Islet of Langerhans (tissue), 1 donor: ENCODE data around the gene ANKRD39.
"Not testable (repeated sequence)": the region's sequence is repeated elsewhere in the genome, so short reads cannot be mapped to it uniquely, and the experiment has no call there.

ENCODE experiments used
- FAIRE-seq: peaks from one replicate; lab custom pipeline; 2011; peaks lifted over from hg19 to GRCh38; lab: Jason Lieb, UNC

The ANKRD39 gene

GRCh38 chr2:96870626-96871255 is 12.9 kb upstream of the ANKRD39 start:
- no peak for FAIRE-seq

DNA sequence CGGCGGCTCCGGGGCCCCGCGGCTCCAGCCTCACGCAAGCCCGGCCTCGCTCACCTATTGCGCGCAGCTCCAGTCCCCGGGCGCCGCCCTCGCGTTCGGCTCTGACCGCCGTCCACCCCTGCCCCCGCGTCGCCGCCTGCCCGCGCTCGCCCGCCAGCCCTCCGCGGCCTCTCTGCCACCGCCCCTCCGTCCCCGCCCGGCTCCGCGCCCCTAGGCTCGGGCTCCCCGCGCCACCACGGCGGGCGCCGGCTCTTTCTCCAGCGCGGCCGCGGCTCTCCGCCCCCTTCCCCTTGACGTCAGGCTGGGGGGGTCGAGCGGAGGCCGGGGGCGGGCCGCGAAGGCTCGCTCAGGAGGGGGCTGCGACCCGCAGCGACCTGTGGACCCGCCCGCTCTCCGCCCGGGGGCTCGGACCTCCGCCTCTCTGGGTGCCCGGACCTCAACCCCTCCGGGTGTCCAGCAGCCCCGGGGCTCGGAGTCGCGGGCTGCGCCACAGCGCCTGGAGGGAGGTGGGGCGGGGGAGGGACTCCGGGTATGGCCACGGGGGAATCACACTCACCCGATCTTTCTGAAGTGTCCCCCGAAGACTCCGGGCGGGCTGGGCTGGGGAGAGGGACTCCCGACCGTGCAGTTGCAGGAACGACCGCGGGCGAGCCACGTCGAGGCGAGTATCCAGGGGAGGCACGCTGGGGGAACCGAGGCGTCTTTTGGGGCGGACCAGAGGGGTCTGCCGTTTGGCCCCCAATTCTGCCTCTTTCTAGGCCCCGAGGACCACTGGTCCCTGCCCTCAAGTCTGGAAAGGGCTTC is 12.2 kb upstream of the ANKRD39 start, which contains the start of gene SEMA4C:
Gene SEMA4C, minus strand, starts transcription at position 259 of the 804 bp plus-strand sequence. CDS start 2,194 bp downstream, outside the sequence.
- no peak for FAIRE-seq

GRCh38 chr2:96869281-96869821 is 11.5 kb upstream of the ANKRD39 start:
- no peak for FAIRE-seq

- no peak for FAIRE-seq
These were observed 10.9 kb upstream of the ANKRD39 start for GRCh38 chr2:96868555-96869280.

DNA sequence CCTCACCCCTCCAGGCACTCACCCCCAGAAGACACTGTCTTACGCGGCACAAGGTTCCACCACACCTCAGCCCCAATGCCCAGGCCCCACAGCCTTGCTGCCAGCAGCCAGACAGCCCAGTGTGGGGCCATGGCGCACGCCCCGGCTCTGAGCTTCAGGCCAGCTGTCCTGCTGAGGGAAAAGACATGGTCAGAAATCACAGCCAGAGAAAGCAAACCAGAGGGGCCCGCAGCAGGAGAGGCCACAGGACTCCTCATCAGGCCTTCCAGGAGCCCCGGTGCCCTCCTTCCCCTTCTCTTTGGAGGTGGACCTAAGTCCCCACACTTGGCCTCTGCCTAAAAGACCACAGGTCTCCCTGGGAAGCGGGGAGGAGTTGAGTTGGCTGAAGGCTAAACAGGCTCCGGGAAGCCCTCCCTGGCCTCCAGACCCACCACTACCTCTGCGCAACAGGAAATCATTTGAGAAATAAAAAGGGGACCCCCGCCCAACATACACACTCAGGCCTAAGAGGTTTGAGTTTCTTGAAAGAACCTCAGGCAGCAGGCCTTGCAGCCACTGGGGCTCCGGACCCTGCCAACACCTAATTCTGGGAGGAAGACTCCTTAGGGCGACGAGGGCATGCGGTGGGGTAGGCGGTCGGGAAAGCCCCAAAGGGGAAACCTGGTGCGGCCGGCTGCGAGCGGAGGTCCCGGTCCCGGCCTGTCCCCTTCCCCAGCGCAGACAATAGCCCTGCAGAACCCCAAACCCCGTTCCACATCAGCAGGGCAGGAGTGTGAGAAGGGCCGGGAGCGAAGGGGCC is 10.1 kb upstream of the ANKRD39 start:
- no peak for FAIRE-seq

DNA sequence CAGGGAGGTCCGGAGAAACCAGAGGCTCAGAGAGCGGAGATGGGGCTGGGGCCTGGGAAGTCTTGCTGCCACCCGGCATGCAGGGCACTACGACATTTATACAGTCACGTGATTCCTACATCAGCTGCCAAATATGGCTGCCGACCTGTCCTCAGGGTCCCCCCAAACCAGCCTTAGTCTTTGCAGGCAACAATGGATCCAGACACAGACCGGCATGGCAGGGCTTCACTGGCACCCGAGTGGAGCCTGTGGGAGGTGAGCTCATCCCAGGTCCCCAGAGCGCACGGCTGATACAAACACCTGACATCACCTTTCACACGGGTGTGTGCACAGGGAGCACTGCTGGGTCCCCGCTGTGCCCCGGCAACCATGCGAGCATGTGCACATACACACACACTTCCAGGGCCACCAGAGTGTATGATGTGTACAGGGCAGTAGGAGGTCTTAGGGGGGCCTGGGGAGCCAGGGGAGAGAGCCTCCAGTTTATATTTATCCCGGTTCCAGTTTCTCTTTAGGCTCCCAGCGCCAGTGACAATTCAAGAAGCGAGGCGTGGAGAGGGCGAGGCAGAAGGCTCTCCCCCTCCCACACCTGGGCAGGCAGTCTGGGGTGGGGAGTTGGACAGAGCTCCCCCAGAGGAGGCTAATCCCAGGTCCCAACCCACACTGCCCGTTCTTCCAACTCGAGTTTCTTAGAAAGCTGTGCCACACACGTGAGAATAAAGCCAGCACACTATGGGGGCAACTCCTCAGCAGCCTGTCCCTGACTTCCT is 9.4 kb upstream of the ANKRD39 start:
- FAIRE-seq = no peak

- no peak for FAIRE-seq
These were observed 8.8 kb upstream of the ANKRD39 start for GRCh38 chr2:96866586-96866985.

GRCh38 chr2:96866149-96866548 is 8.3 kb upstream of the ANKRD39 start:
- FAIRE-seq = no peak

GRCh38 chr2:96865654-96866053 is 7.8 kb upstream of the ANKRD39 start:
- no peak for FAIRE-seq

DNA sequence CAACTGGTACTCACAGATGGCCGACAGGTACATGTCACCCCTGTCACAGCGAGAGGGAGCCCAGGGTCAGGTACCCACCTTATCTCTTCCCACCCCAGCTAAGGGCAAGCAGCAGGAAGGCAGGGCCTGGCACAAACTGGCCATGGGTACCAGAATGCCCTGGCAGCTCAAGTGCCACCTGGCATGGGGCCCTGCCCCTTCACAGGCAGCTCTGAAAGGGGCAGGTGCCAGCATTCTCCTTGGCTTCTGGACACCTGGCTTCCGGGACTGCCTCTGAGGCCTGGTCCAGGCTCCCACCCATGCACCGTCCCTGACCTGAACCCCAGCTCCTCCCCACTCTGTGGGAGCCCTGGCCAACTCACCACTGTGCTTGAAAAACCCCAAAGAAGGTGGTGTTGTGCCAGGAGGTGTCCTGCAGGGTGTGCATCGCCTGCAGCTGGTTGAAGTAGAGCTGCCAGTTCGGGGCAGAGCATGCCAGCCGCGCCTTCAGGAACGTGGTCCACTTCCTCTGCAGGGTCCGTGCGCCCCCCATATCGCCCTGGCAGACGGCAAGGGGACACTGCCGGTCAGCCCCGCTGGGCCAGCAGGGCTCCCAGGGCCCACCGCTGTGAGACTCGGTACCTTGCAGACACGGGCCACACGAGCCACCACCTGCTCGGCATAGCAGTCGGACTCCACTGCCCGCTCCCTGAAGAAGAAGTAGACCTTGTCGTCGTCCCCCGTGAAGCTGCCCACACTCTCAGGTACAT is 6.7 kb upstream of the ANKRD39 start:
- no peak for FAIRE-seq

GRCh38 chr2:96863575-96864342 is 5.9 kb upstream of the ANKRD39 start:
- FAIRE-seq = no peak

- FAIRE-seq = not testable (repeated sequence)
These were observed 5.2 kb upstream of the ANKRD39 start for GRCh38 chr2:96863056-96863455.

DNA sequence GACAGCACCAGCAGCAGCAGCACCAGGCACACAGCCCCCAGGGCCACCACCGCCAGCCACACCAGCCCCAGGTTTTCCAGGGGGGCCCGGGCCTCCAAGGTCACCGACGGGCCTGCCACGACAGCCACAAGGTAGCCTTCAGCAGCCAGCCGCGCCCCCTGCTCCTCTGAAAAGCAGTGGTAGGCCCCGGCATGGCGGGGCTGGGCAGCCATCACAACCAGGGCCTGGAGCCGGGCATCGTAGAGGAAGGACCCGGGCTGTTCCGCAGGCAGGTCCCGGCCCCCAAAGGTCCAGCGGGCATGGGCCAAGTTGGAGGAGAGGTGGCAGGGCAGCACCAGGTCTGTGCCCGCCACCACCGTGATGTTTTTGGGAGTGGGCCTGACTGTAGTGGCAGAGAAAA is 3.3 kb upstream of the ANKRD39 start:
- FAIRE-seq = no peak

GRCh38 chr2:96860065-96861029 is 2.5 kb upstream of the ANKRD39 start:
- no peak for FAIRE-seq

GRCh38 chr2:96859681-96860064 is 1.9 kb upstream of the ANKRD39 start:
- no peak for FAIRE-seq

DNA sequence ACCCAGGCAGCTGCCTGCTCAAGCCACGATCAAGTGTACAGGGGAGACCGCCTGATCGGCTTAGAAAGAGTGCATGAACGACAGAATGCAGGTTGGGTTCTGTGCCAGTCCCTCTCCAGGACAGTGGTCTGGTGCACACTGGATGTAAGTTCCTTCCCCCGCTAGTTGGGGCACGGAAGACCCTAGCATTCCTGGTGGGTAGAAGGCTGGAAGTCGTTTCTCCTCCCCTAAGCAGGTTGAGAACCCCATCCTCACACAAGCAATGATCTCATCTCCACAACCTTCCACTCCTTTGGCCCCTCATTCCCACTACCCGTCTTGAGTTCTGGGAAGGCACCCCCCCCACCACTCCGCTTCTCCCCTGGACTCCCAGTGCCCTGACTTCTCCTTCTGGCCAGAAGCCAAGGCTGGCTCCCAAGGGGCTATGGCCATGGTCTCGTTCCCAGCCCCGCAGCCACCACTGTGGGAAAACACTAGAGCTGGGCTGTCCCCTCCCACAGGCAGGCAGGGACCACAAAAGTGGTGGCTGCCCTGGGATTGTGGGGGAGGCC is 1.4 kb upstream of the ANKRD39 start:
- FAIRE-seq = no peak

DNA sequence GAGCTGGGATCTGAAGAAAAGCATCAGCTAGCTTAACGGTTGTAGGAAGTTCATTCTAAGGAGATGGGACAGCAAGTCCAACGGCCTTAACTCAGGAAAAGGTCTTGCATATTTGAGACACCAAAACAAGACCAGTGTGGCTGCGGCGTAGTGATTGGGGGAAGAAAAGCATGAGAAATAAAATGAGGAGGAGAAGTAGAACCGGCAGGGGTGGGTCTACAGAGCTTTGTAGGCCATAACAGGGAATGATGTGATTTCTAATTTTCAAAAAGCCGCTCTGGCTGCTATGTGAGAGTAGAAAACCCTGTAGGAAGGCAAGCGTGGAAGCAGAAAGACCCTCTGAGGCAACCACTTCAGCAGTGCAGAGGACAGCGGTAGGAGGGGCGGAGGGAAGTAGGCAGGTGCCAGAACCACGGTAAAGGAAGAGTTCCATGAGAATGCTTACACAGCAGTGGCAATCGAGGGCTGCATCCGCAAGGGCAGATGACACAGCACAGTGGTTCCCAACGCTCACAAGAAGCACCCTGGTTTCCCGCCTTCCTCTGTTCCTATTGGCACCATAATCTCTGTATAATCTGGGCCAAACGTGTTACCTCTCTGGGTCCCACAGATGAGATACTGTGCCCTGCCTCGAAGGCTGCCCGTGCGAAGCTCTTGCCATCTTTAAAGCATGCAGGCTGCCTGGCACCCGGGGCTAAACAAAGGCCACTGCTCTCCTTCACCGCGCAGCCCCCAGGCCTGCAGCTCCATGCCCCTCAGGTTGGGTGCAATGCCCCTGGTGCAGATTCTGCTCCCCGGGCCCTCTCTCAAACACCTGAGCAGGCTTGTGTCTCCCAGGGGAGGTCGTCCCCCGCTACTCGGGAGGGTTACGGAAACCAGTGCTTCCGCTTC is 795 bp downstream of the ANKRD39 start:
- FAIRE-seq = no peak
